ENCODE data around the gene RPN2.

The RPN2 gene

GRCh38 chr20:37202267-37202943 is 23.3 kb downstream of the RPN2 start:
- TF ChIP-seq REST (IDR thresholded peaks at IDR 0.05; ENCODE audit: insufficient read depth in 1 of 2, low read depth in 2 of 2, low read length in 2 of 2): no peak
- no peak for TF ChIP-seq POLR2AphosphoS5 (IDR thresholded peaks at IDR 0.05; ENCODE audit: low read depth, low read length)
- TF ChIP-seq TAF1 (IDR thresholded peaks at IDR 0.05; ENCODE audit: borderline replicate concordance, insufficient read depth, low read length): no peak
- no peak for TF ChIP-seq FOXP2 (optimal IDR thresholded peaks at IDR 0.05; ENCODE audit: borderline replicate concordance, extremely low read depth, extremely low read length, insufficient read depth)
- no peak for TF ChIP-seq SIN3A (IDR thresholded peaks at IDR 0.05; ENCODE audit: borderline replicate concordance, insufficient read depth, low read length)

DNA sequence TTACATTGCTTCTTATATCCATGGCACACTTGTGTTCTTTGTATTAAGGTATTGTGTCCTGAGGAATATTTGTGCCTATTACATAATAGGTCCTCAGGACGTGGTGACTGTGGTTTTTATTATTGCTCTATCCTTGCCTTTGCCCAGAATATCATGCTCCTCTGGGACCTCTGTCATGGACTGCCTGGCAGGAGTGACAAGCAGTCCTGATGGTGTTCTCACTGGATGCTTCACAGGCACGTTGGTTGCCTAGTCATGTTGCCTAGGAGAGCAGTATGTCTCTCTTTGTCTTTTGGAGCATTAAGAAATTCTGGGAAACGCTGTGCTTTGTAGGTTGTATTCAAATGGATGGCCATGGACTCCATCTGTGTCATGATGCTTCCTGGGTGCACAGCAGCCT is 24.9 kb downstream of the RPN2 start:
- TF ChIP-seq POLR2AphosphoS5 (IDR thresholded peaks at IDR 0.05; ENCODE audit: low read depth, low read length) (no peak), TAF1 (IDR thresholded peaks at IDR 0.05; ENCODE audit: borderline replicate concordance, insufficient read depth, low read length) (no peak), SIN3A (IDR thresholded peaks at IDR 0.05; ENCODE audit: borderline replicate concordance, insufficient read depth, low read length) (no peak)

- TF ChIP-seq TAF1 (IDR thresholded peaks at IDR 0.05; ENCODE audit: borderline replicate concordance, insufficient read depth, low read length) (no peak), FOXP2 (optimal IDR thresholded peaks at IDR 0.05; ENCODE audit: borderline replicate concordance, extremely low read depth, extremely low read length, insufficient read depth) (no peak), REST (IDR thresholded peaks at IDR 0.05; ENCODE audit: insufficient read depth in 1 of 2, low read depth in 2 of 2, low read length in 2 of 2) (no peak), SIN3A (IDR thresholded peaks at IDR 0.05; ENCODE audit: borderline replicate concordance, insufficient read depth, low read length) (no peak), POLR2AphosphoS5 (IDR thresholded peaks at IDR 0.05; ENCODE audit: low read depth, low read length) (no peak)
Measured at GRCh38 chr20:37205130-37205529, 26.0 kb downstream of the RPN2 start.

GRCh38 chr20:37205794-37206193 is 26.7 kb downstream of the RPN2 start:
- TF ChIP-seq SIN3A (IDR thresholded peaks at IDR 0.05; ENCODE audit: borderline replicate concordance, insufficient read depth, low read length) (no peak), FOXP2 (optimal IDR thresholded peaks at IDR 0.05; ENCODE audit: borderline replicate concordance, extremely low read depth, extremely low read length, insufficient read depth) (no peak), REST (IDR thresholded peaks at IDR 0.05; ENCODE audit: insufficient read depth in 1 of 2, low read depth in 2 of 2, low read length in 2 of 2) (no peak), POLR2AphosphoS5 (IDR thresholded peaks at IDR 0.05; ENCODE audit: low read depth, low read length) (no peak), TAF1 (IDR thresholded peaks at IDR 0.05; ENCODE audit: borderline replicate concordance, insufficient read depth, low read length) (no peak)

GRCh38 chr20:37207171-37207570 is 28.0 kb downstream of the RPN2 start:
- TF ChIP-seq REST (IDR thresholded peaks at IDR 0.05; ENCODE audit: insufficient read depth in 1 of 2, low read depth in 2 of 2, low read length in 2 of 2) (no peak), FOXP2 (optimal IDR thresholded peaks at IDR 0.05; ENCODE audit: borderline replicate concordance, extremely low read depth, extremely low read length, insufficient read depth) (no peak), SIN3A (IDR thresholded peaks at IDR 0.05; ENCODE audit: borderline replicate concordance, insufficient read depth, low read length) (no peak), POLR2AphosphoS5 (IDR thresholded peaks at IDR 0.05; ENCODE audit: low read depth, low read length) (no peak), TAF1 (IDR thresholded peaks at IDR 0.05; ENCODE audit: borderline replicate concordance, insufficient read depth, low read length) (no peak)

Measured in PFSK-1 (cell line).